Retinal pigment epithelial cell (primary cell): ENCODE results near the gene RRBP1.

Experiments used
- DNase-seq: peaks from one replicate; pipeline ENCODE4 v3.0.0-alpha.2; 2010; ENCODE audit warnings: low read depth
- H3K4me3 ChIP-seq: 2 replicates; pipeline ENCODE4 v1.5.1; 2011; ENCODE audit warnings: mild to moderate bottlenecking, low read length, control low read depth, moderate library complexity
- TF ChIP-seq, protein P1 (sequence below): conservative IDR thresholded peaks from 2 replicates; pipeline ENCODE4 v1.5.1; 2011; ENCODE audit warnings: low read depth, low read length, control low read depth, inconsistent platforms

RRBP1 gene

GRCh38 chr20:17676378-17676759 is 5.7 kb downstream of the RRBP1 start:
- no peak overlapping the region for H3K4me3 ChIP-seq
- DNase-seq, result no peak
- TF ChIP-seq, protein P1, sequence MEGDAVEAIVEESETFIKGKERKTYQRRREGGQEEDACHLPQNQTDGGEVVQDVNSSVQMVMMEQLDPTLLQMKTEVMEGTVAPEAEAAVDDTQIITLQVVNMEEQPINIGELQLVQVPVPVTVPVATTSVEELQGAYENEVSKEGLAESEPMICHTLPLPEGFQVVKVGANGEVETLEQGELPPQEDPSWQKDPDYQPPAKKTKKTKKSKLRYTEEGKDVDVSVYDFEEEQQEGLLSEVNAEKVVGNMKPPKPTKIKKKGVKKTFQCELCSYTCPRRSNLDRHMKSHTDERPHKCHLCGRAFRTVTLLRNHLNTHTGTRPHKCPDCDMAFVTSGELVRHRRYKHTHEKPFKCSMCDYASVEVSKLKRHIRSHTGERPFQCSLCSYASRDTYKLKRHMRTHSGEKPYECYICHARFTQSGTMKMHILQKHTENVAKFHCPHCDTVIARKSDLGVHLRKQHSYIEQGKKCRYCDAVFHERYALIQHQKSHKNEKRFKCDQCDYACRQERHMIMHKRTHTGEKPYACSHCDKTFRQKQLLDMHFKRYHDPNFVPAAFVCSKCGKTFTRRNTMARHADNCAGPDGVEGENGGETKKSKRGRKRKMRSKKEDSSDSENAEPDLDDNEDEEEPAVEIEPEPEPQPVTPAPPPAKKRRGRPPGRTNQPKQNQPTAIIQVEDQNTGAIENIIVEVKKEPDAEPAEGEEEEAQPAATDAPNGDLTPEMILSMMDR, result no peak

GRCh38 chr20:17675519-17676377 is 6.3 kb downstream of the RRBP1 start:
- H3K4me3 ChIP-seq, result no peak overlapping the region
- no peak for DNase-seq
- TF ChIP-seq, protein P1, result no peak

GRCh38 chr20:17674722-17675518 is 7.1 kb downstream of the RRBP1 start:
- TF ChIP-seq, protein P1, result no peak
- no peak for DNase-seq
- H3K4me3 ChIP-seq, result no peak overlapping the region

- H3K4me3 ChIP-seq, result no peak overlapping the region
- no peak for DNase-seq
- TF ChIP-seq, protein P1, result no peak
Observed at GRCh38 chr20:17673084-17673483, 9.0 kb downstream of the RRBP1 start.

GRCh38 chr20:17671565-17671964 is 10.5 kb downstream of the RRBP1 start:
- DNase-seq, result no peak
- TF ChIP-seq, protein P1, result no peak
- no peak overlapping the region for H3K4me3 ChIP-seq

DNA sequence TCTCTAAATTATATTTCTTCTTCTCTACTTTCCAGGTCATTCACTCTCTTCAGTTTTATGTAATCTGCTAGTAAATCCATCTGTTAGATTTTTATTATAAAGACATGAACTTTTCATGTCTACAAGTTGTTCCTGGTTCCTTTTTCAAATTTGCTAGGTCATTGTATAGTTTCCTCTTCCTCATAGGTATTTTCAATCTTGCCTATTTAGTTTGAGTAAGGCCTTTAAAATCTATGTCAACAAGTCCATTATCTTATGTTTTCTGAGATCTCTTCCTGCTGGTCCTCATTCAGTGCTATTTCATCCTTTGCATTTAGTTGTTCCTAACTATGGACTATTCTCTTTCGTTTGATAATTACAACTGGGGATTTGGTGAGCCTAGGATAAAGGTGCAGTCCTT is 11.0 kb downstream of the RRBP1 start:
- no peak overlapping the region for H3K4me3 ChIP-seq
- TF ChIP-seq, protein P1, result no peak
- no peak for DNase-seq
